ENCODE measurements around the gene NR6A1. TPM values are rescaled to one million over a fixed set of nuclear protein-coding genes. Genes with fewer than 3 reads are reported as not detected.

Gene NR6A1
- total RNA-seq, 2 donors from 2014 or later: 4.8 to 4.9 TPM

DNA sequence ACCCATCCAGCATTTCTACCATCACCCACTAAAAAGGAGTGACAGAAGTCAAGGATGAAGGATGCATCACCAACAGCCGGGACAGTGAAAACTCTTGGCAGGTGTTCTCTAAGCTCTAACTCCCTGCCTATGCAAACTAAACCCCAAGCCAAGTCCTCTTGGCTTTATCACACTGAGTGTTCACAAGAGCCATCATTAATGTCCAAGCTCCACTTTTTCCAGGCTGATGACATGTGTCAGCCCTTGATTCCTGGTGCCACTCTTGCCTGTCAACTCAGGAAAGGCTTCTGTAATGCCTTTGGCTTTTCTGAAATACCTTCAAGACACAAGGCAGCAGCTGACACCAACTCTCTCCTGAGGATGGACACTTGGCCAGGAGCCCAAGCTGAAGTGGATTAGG is 86.9 kb downstream of the NR6A1 start:
- Histone ChIP-seq H3K36me3 (no peaks in the 10 kb centered on the region), H3K9ac (ENCODE audit: low read depth in 2 of 2, low read length in 2 of 2) (no peak overlapping the region), H3K4me1 (no peaks in the 10 kb centered on the region), H3K9me3 (no peaks in the 10 kb centered on the region), H3K4me3 (no peak overlapping the region), H3K27me3 (no peaks in the 10 kb centered on the region), H3K27ac (no peak overlapping the region)
- intact Hi-C loops (cut with DNase I): no loop called here
- TF ChIP-seq, protein P1, sequence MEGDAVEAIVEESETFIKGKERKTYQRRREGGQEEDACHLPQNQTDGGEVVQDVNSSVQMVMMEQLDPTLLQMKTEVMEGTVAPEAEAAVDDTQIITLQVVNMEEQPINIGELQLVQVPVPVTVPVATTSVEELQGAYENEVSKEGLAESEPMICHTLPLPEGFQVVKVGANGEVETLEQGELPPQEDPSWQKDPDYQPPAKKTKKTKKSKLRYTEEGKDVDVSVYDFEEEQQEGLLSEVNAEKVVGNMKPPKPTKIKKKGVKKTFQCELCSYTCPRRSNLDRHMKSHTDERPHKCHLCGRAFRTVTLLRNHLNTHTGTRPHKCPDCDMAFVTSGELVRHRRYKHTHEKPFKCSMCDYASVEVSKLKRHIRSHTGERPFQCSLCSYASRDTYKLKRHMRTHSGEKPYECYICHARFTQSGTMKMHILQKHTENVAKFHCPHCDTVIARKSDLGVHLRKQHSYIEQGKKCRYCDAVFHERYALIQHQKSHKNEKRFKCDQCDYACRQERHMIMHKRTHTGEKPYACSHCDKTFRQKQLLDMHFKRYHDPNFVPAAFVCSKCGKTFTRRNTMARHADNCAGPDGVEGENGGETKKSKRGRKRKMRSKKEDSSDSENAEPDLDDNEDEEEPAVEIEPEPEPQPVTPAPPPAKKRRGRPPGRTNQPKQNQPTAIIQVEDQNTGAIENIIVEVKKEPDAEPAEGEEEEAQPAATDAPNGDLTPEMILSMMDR (IDR thresholded peaks at IDR 0.05): no peak
- no peak for DNase-seq

DNA sequence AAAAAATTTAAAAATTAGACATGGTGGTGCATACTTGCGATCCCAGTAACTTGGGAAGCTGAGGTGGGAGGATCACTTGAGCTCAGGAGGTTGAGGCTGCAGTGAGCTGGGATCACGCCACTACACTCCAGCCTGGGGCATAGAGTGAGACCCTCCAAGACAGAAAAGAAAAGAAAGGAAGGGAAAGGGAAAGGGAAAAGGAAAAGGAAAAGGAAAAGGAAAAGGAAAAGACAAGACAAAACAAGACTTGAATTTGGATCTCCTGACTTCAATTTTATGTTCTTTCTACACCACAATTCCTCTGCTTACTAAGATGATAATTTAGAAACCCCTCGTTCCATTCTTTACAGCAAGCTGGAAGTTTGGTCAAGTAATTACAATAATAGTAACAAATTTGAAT is 88.1 kb downstream of the NR6A1 start:
- intact Hi-C loops (cut with DNase I): no loop called here
- no peak overlapping the region for H3K9ac ChIP-seq (ENCODE audit: low read depth in 2 of 2, low read length in 2 of 2)
- no peaks in the 10 kb centered on the region for H3K27me3 ChIP-seq
- DNase-seq: no peak
- no peaks in the 10 kb centered on the region for H3K9me3 ChIP-seq
- H3K36me3 ChIP-seq: no peaks in the 10 kb centered on the region
- TF ChIP-seq, protein P1 (IDR thresholded peaks at IDR 0.05): no peak
- H3K4me3 ChIP-seq: no peak overlapping the region
- H3K4me1 ChIP-seq: no peaks in the 10 kb centered on the region
- H3K27ac ChIP-seq: no peak overlapping the region

GRCh38 chr9:124680714-124681390 is 90.3 kb downstream of the NR6A1 start:
- Histone ChIP-seq H3K36me3 (no peaks in the 10 kb centered on the region), H3K4me1 (no peaks in the 10 kb centered on the region), H3K4me3 (no peak overlapping the region), H3K27me3 (no peaks in the 10 kb centered on the region), H3K9ac (ENCODE audit: low read depth in 2 of 2, low read length in 2 of 2) (no peak overlapping the region), H3K27ac (no peak overlapping the region), H3K9me3 (no peaks in the 10 kb centered on the region)
- intact Hi-C loops (cut with DNase I): no loop called here
- TF ChIP-seq, protein P1 (IDR thresholded peaks at IDR 0.05): no peak
- no peak for DNase-seq

- no peak for DNase-seq
- H3K9ac ChIP-seq (ENCODE audit: low read depth in 2 of 2, low read length in 2 of 2): no peak overlapping the region
- H3K4me1 ChIP-seq: no peaks in the 10 kb centered on the region
- intact Hi-C loops (cut with DNase I): no loop called here
- no peak overlapping the region for H3K27ac ChIP-seq
- H3K27me3 ChIP-seq: no peaks in the 10 kb centered on the region
- no peak overlapping the region for H3K4me3 ChIP-seq
- H3K9me3 ChIP-seq: no peaks in the 10 kb centered on the region
- TF ChIP-seq, protein P1 (IDR thresholded peaks at IDR 0.05): no peak
- no peaks in the 10 kb centered on the region for H3K36me3 ChIP-seq
Measured at GRCh38 chr9:124680049-124680448, 91.1 kb downstream of the NR6A1 start.

GRCh38 chr9:124676159-124676551 is 95.0 kb downstream of the NR6A1 start:
- intact Hi-C loops (cut with DNase I): no loop called here
- no peak overlapping the region for H3K9ac ChIP-seq (ENCODE audit: low read depth in 2 of 2, low read length in 2 of 2)
- H3K27me3 ChIP-seq: no peaks in the 10 kb centered on the region
- H3K4me3 ChIP-seq: no peak overlapping the region
- H3K9me3 ChIP-seq: no peaks in the 10 kb centered on the region
- no peaks in the 10 kb centered on the region for H3K36me3 ChIP-seq
- no peak overlapping the region for H3K27ac ChIP-seq
- H3K4me1 ChIP-seq: no peaks in the 10 kb centered on the region
- DNase-seq: no peak
- TF ChIP-seq, protein P1 (IDR thresholded peaks at IDR 0.05): no peak

Measured in colonic mucosa (tissue), 4 donors.